Tibial nerve (tissue), 4 donors: Measurements from ENCODE around the gene SECISBP2. TPM values are rescaled to one million over a fixed set of nuclear protein-coding genes. Genes with fewer than 3 reads are reported as not detected.
"Not testable (repeated sequence)": the region's sequence is repeated elsewhere in the genome, so short reads cannot be mapped to it uniquely, and the experiment has no call there.

Experiments
- DNase-seq, 2 donors: peaks; one replicate each; pipeline ENCODE4 v3.0.0-alpha.2; 2019; ENCODE audit warnings: low spot score in 2 of 2
- H3K27ac ChIP-seq, 4 donors: fragments of 200-600 bp; sonication (generic) in 3 of 4; one replicate each; pipeline ENCODE4 v1.5.1; 2017 to 2019; ENCODE audit warnings: mild to moderate bottlenecking in 1 of 4
- H3K27me3 ChIP-seq, 2 donors: fragments of 200-600 bp; sonication (generic) in 1 of 2; one replicate each; pipeline versions ENCODE4 v1.5.1 to v1.6.0; 2017 to 2019
- H3K36me3 ChIP-seq, 3 donors: fragments of 200-600 bp; sonication (generic); one replicate each; pipeline ENCODE4 v1.5.1; 2018 to 2019
- H3K4me1 ChIP-seq, 4 donors: fragments of 200-600 bp; sonication (generic) in 3 of 4; one replicate each; pipeline ENCODE4 v1.5.1; 2017 to 2019
- H3K4me3 ChIP-seq, 4 donors: fragments of 200-600 bp; sonication (generic) in 3 of 4; one replicate each; pipeline ENCODE4 v1.5.1; 2017 to 2019; ENCODE audit warnings: mild to moderate bottlenecking in 1 of 4, moderate library complexity in 1 of 4
- H3K9me3 ChIP-seq, 4 donors: fragments of 200-600 bp; sonication (generic) in 3 of 4; one replicate each; pipeline ENCODE4 v1.5.1; 2017 to 2019
- EP300 ChIP-seq, 2 donors: sonication (generic); formaldehyde crosslinking; IDR thresholded peaks; one replicate each; pipeline ENCODE4 v1.6.1; 2017; ENCODE audit warnings: antibody characterized with exemption in 2 of 2, mild to moderate bottlenecking in 1 of 2
- POLR2A ChIP-seq, 2 donors: fragments of 450-650 bp; IDR thresholded peaks; one replicate each; pipeline ENCODE4 v1.6.1; 2017; ENCODE audit warnings: antibody characterized with exemption in 2 of 2, mild to moderate bottlenecking in 2 of 2, moderate library complexity in 2 of 2
- WGBS, 2 donors: methylation state at CpG; one replicate each; pipeline ENCODE4 v1.1.5; 2018; 5-methylcytosine and 5-hydroxymethylcytosine counted together
- total RNA-seq, 4 donors: library from RNA; depleted of rRNA; stranded (reverse); fragments of >200 nt; gene quantifications; one replicate each; pipeline ENCODE4 v1.1.0, GENCODE V29; 2016
- TF ChIP-seq, protein P1 (sequence below), 5 experiments: fragments of 200-600 bp in 3 of 5; fragments of 450-650 bp in 2 of 5; sonication (generic) in 3 of 5; IDR thresholded peaks; one replicate each; pipeline ENCODE4 v1.5.1; 2016 to 2019; ENCODE audit warnings: antibody characterized with exemption in 5 of 5, mild to moderate bottlenecking in 3 of 5, moderate library complexity in 2 of 5

The SECISBP2 gene
- total RNA-seq, 4 donors from 2014 or later, result 57.7 to 77.1 (median 64.8) TPM

DNA sequence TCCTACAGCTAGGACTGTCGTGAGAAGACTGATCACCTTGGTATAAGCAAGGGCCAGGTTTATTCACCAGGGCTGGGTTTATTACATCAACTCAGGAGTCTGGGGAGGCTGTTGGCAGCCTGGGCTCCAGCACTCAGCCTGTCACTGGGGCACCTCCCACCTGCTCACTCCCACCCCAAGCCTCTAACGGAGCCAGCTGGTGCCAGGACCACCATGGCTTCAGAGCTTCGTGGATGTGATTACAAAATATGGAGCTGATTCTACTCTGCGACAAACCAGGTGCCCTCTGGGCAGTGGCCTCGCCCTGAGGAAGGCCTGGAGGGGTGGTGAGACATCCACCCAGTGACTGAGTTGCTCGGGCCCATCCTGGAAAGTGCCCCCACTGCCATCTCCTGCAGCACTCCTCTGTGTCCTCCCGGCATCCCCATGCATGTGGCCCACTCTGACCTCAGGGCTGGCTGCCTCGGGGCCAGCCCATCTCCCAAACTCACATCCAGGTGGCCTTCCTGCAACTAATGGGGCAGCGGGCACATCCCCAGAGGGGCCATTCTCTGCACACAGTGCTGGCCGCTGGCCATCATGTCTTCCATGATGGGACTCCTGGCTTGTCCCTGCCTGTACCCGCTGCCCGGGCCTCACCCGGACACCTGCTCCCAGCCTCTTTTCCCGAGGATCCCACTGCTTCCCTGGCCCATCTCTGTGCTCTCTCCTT, 49.6 kb downstream of the SECISBP2 start:
- 90% methylated on average over 11 to 12 of the region's 14 CpGs for WGBS, 2 donors
- no peak overlapping the region for H3K27ac ChIP-seq
- TF ChIP-seq POLR2A (IDR thresholded peaks at IDR 0.05) (no peak), EP300 (IDR thresholded peaks at IDR 0.05) (no peak)
- TF ChIP-seq, protein P1, sequence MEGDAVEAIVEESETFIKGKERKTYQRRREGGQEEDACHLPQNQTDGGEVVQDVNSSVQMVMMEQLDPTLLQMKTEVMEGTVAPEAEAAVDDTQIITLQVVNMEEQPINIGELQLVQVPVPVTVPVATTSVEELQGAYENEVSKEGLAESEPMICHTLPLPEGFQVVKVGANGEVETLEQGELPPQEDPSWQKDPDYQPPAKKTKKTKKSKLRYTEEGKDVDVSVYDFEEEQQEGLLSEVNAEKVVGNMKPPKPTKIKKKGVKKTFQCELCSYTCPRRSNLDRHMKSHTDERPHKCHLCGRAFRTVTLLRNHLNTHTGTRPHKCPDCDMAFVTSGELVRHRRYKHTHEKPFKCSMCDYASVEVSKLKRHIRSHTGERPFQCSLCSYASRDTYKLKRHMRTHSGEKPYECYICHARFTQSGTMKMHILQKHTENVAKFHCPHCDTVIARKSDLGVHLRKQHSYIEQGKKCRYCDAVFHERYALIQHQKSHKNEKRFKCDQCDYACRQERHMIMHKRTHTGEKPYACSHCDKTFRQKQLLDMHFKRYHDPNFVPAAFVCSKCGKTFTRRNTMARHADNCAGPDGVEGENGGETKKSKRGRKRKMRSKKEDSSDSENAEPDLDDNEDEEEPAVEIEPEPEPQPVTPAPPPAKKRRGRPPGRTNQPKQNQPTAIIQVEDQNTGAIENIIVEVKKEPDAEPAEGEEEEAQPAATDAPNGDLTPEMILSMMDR (IDR thresholded peaks at IDR 0.05), result no peak

DNA sequence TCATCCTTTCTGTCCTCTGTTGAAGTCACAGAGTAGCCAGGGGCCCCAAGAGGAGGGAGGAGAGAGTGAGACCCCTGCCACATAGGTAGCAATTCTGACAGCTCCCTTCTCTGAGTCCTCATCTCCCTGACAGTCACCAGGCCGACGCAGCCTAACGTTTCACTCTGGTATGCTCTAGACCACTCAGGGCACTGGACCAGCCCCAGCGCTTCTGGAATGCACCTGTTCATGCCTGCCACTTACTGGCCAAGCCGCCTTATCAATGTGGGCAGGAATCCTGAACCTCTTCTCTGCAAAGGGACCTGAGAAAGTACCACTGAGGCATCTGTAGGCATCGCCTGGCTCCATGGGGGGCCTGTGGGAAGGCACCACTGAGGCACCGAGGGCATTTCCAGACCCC, 50.2 kb downstream of the SECISBP2 start:
- 81 to 89% methylated on average over 7 of the region's 7 CpGs for WGBS, 2 donors
- no peaks in the 10 kb centered on the region for H3K4me1 ChIP-seq
- no peaks in the 10 kb centered on the region for H3K9me3 ChIP-seq
- H3K36me3 ChIP-seq, result peaks cover 0 to 7% (median 0%) of the 10 kb centered on the region in 3 donors
- H3K27ac ChIP-seq, result no peak overlapping the region
- no peak overlapping the region for H3K4me3 ChIP-seq
- no peak for DNase-seq
- TF ChIP-seq POLR2A (IDR thresholded peaks at IDR 0.05) (no peak), EP300 (IDR thresholded peaks at IDR 0.05) (no peak)
- TF ChIP-seq, protein P1 (IDR thresholded peaks at IDR 0.05), result no peak
- no peaks in the 10 kb centered on the region for H3K27me3 ChIP-seq

More for the DNA sequence above, 49.6 kb downstream of the SECISBP2 start:
- Histone ChIP-seq H3K4me1 (no peaks in the 10 kb centered on the region), H3K9me3 (no peaks in the 10 kb centered on the region), H3K36me3 (peaks cover 0 to 14% (median 0%) of the 10 kb centered on the region in 3 donors), H3K27me3 (no peaks in the 10 kb centered on the region), H3K4me3 (no peak overlapping the region)
- no peak for DNase-seq

DNA sequence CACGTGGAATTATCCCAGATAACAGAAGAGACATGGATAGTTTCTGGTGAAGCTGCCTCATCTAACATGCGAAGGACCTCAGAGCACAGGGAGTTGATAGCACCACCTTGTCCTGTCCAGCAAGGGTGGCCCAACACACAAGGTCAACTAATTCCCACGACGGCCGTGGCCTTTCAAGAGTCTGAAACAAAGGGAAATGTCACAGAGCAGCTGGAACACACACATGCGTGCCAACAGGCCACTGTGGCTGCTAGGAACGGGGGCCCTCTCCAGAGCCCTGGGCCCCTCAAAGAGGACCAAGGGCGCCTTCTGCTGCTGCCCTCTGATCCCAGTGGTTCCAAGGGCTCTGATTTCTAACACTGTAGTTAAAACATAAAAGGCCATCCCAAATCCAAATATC, 50.7 kb downstream of the SECISBP2 start:
- no peaks in the 10 kb centered on the region for H3K9me3 ChIP-seq
- H3K4me3 ChIP-seq, result no peak overlapping the region
- WGBS, 2 donors, result 64 to 71% methylated on average over 8 of the region's 8 CpGs
- no peak overlapping the region for H3K27ac ChIP-seq
- H3K36me3 ChIP-seq, result peaks cover 0 to 5% (median 0%) of the 10 kb centered on the region in 3 donors
- TF ChIP-seq, protein P1 (IDR thresholded peaks at IDR 0.05), result no peak
- no peak for TF ChIP-seq POLR2A (IDR thresholded peaks at IDR 0.05)
- TF ChIP-seq EP300 (IDR thresholded peaks at IDR 0.05), result no peak
- no peak for DNase-seq
- no peaks in the 10 kb centered on the region for H3K27me3 ChIP-seq
- no peaks in the 10 kb centered on the region for H3K4me1 ChIP-seq

DNA sequence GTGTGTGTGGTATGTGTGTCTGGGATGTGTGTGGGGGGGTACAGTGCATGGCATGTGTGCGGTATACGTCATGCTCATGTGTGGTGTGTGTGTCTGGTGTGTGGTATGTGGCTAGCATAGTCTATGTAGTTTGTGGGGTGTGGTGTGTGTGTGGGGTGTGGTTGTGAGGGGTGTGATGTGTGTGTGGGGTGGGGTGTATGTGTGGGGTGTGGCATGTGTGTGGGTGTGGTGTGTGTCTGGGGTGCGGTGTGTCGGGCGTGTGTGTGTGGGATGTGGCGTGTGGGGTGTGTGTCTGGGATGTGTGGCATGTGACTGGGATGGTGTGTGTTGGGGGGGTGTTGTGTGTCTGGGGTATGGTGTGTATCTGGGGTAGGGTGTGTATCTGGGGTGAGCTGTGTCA, 52.3 kb downstream of the SECISBP2 start:
- Histone ChIP-seq H3K4me3 (no peak overlapping the region), H3K27ac (no peak overlapping the region), H3K4me1 (no peaks in the 10 kb centered on the region), H3K9me3 (no peaks in the 10 kb centered on the region), H3K27me3 (no peaks in the 10 kb centered on the region), H3K36me3 (peaks cover 0 to 15% (median 0%) of the 10 kb centered on the region in 3 donors)
- DNase-seq, result no peak
- WGBS, 2 donors, result 76 to 91% methylated on average over 6 of the region's 6 CpGs
- TF ChIP-seq POLR2A (IDR thresholded peaks at IDR 0.05) (no peak), EP300 (IDR thresholded peaks at IDR 0.05) (no peak)
- TF ChIP-seq, protein P1 (IDR thresholded peaks at IDR 0.05), result no peak

DNA sequence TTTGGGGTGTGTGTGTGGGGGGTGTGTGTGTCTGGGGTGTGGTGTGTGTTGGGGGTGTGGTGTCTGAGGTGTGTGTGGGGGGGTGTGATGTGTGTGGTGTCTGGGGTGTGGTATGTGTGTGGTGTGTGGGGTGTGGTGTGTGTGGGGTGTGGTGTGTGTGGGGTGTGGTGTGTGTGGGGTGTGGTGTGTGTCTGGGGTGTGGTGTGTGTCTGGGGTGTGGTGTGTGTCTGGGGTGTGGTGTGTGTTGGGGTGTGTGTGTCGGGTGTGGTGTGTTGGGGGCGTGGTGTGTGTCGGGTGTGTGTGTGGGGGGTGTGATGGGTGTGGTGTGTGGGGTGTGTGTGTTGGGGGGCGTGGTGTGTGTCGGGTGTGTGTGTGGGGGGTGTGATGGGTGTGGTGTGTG, 53.5 kb downstream of the SECISBP2 start:
- WGBS, 2 donors, result 90 to 93% methylated on average over 2 to 5 of the region's 5 CpGs
- not testable (repeated sequence) for H3K27me3 ChIP-seq, H3K4me3 ChIP-seq, H3K27ac ChIP-seq, H3K4me1 ChIP-seq, DNase-seq, H3K9me3 ChIP-seq
- peaks cover 0 to 20% (median 0%) of the 10 kb centered on the region in 3 donors for H3K36me3 ChIP-seq
